Activated CD8-positive, alpha-beta memory T cell treated with anti-CD3 and anti-CD28 coated beads, Interleukin-2, amount 10 ng/mL, durations not matched to agents 7 days and 5 days (primary cell): ENCODE data around the gene QRSL1. TPM values are rescaled to one million over a fixed set of nuclear protein-coding genes. Genes with fewer than 3 reads are reported as not detected.

Experiments used
- ATAC-seq: fragments of 150-1000 bp; cut with Tn5 transposase; one replicate; pipeline ENCODE4 v1.10.0; 2021; ENCODE audit warnings: moderate library complexity
- CTCF ChIA-PET: fragments of 350-600 bp; sonication (Branson Sonifier 250); formaldehyde crosslinking; loops from one replicate; lab custom pipeline; 2021; ENCODE audit warnings: antibody characterized with exemption; lab: Charles Lee
- DNase-seq: peaks from one replicate; pipeline ENCODE4 v3.0.0-alpha.2; 2020
- H3K27ac Mint-ChIP-seq: one replicate; pipeline ENCODE4 v1.8.0; 2021; ENCODE audit warnings: mild to moderate bottlenecking, mixed read lengths
- H3K27me3 Mint-ChIP-seq: one replicate; pipeline ENCODE4 v1.8.0; 2021; ENCODE audit warnings: mixed read lengths
- H3K36me3 Mint-ChIP-seq: one replicate; pipeline ENCODE4 v1.8.0; 2021; ENCODE audit warnings: mild to moderate bottlenecking, mixed read lengths
- H3K4me1 Mint-ChIP-seq: one replicate; pipeline ENCODE4 v1.8.0; 2021; ENCODE audit warnings: mixed read lengths
- H3K4me3 Mint-ChIP-seq: one replicate; pipeline ENCODE4 v1.8.0; 2021; ENCODE audit warnings: mild to moderate bottlenecking, moderate library complexity, mixed read lengths
- H3K9me3 Mint-ChIP-seq: one replicate; pipeline ENCODE4 v1.8.0; 2022; ENCODE audit warnings: low read depth, mixed read lengths
- total RNA-seq, 2 experiments: library from RNA; stranded (reverse); gene quantifications; one replicate each; pipeline ENCODE4 v1.2.3, GENCODE V29; 2021

QRSL1 gene
- total RNA-seq, 2 experiments from 2014 or later = 13.5 to 16.3 TPM

DNA sequence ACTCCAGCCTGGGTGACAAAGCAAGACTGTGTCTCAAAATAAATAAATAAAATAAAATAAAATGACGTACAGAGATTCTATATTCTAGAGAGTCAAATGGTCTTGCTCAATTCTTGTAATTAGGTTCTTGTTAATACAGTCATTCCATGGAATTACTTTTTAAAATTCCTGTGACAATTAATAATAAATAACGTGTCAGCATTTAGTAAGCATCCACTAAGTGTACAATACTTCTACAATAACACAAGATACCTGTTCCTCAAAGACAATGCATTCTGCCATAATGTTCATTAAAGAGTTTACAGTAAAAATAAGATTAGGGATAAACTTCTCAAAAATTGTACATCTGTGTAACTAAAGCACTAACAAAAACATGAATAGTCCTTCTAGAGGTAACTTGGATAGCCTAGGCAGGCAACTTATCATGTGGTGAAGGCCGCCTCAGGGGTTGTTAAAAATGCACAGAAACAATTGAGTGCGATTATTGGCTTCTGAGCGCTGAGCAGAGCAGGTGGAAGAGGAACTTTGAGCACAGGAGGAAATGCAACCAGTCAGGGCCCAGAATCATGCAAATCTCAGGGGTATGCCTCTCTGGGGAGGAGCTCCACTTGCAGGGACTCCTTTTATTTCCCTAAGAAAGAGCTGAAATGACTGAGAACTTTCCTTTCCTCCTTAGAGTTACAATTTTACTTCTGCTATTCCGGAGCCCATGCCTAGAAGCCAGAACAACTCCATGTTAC, 37.1 kb downstream of the QRSL1 start:
- no peak for ATAC-seq
- Mint-ChIP-seq H3K9me3 (no peaks in the 10 kb centered on the region), H3K27ac (no peak overlapping the region), H3K27me3 (no peaks in the 10 kb centered on the region), H3K4me3 (no peak overlapping the region), H3K36me3 (peaks cover 32% of the 10 kb centered on the region), H3K4me1 (peaks cover 2% of the 10 kb centered on the region)
- no peak for DNase-seq
- CTCF ChIA-PET = no interaction called here

DNA sequence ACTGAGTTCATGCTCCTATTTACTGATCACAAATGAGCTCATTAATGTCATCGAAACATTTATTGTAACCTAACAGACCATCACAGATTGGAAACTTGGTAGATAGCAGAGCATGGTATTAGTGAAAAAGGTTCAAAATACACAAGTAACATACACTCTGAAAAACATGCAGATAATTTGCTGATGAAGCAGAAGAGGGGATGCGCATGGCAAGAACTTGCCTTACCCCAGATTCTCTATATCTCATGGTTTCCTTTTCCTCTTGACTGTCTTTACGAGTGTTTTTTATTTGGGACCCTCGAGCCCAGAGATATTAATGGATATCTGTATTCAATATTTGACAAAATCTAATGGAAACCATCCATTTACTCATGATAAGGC, 37.6 kb downstream of the QRSL1 start:
- no peaks in the 10 kb centered on the region for H3K9me3 Mint-ChIP-seq
- no peak for DNase-seq
- no peak overlapping the region for H3K4me3 Mint-ChIP-seq
- CTCF ChIA-PET = no interaction called here
- peaks cover 2% of the 10 kb centered on the region for H3K4me1 Mint-ChIP-seq
- ATAC-seq = no peak
- no peaks in the 10 kb centered on the region for H3K27me3 Mint-ChIP-seq
- H3K36me3 Mint-ChIP-seq = peaks cover 31% of the 10 kb centered on the region
- no peak overlapping the region for H3K27ac Mint-ChIP-seq

DNA sequence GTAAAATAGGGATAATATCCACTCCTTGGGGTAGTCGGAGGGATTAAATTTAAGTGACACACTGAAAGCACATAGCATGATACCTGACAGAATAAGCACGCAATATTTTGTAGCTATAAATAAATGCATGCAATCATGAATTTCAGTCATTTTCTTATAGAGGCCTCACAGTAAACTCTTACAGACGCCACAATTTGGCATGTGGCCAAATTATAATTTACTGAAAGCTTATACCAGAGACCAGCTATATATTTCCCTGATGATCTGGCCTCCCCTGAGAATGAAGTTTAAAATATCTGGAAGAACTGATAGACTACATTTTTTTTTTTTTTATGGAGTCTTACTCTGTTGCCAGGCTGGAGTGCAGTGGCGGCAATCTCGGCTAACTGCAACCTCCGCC, 40.9 kb downstream of the QRSL1 start:
- Mint-ChIP-seq H3K9me3 (no peaks in the 10 kb centered on the region), H3K4me3 (no peak overlapping the region), H3K27me3 (no peaks in the 10 kb centered on the region), H3K36me3 (peaks cover 6% of the 10 kb centered on the region), H3K27ac (no peak overlapping the region), H3K4me1 (no peaks in the 10 kb centered on the region)
- ATAC-seq (no peak), DNase-seq (no peak)
- CTCF ChIA-PET = no interaction called here

DNA sequence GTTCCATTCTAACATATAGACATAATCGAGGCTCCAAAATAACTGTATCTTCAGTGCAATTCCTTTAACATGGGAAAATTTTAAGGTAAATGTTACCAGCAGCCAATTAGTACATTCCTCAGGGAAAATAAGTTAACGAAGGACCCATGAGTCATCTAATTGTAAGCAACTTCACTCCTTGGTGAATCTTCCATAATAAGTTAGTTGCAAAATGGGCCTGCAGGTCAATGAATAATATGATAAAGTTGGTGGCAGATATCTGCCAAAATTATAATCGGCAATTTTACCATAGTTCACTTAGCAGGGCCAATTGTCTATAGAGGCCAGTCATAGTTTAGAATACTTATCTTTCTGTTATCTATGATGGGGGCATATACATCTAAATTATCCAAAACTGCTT, 42.3 kb downstream of the QRSL1 start:
- Mint-ChIP-seq H3K4me3 (no peak overlapping the region), H3K36me3 (no peaks in the 10 kb centered on the region), H3K4me1 (no peaks in the 10 kb centered on the region), H3K27me3 (no peaks in the 10 kb centered on the region), H3K27ac (no peak overlapping the region), H3K9me3 (no peaks in the 10 kb centered on the region)
- DNase-seq (no peak), ATAC-seq (no peak)
- CTCF ChIA-PET = no interaction called here

DNA sequence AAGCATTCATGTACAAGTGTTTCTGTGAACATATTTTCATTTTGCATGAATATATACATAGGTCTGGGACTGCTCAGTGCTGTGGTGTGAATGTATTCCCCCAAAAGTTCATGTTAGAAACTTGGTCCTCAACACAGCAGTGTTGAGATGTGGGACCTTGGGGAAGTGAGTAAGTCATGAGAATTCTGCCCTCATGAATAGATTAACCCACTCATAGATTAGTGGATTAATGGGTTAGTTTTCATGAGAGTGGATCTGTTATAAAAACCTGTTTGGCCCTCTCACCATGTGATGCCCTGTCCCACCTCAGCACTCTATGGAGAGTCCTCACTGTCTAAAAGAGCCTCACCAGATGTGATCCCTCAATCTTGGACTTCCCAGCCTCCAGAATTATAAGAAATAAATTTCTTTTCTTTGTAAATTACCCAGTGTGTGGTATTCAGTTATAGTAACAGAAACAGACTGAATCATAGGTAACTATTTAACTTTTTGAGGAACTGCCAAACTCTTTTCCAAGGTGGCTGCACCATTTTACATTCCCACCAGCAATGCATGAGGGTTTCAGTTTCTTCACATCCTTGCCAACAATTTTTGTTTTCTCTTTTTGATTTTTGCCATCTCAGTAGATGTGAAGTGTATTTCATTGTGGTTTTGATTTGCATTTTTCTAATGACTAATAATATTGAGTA, 45.3 kb downstream of the QRSL1 start:
- no peak overlapping the region for H3K27ac Mint-ChIP-seq
- H3K4me3 Mint-ChIP-seq = no peak overlapping the region
- no peak for ATAC-seq
- no peak for DNase-seq
- H3K4me1 Mint-ChIP-seq = no peaks in the 10 kb centered on the region
- H3K9me3 Mint-ChIP-seq = no peaks in the 10 kb centered on the region
- CTCF ChIA-PET = no interaction called here
- H3K27me3 Mint-ChIP-seq = no peaks in the 10 kb centered on the region
- H3K36me3 Mint-ChIP-seq = no peaks in the 10 kb centered on the region

DNA sequence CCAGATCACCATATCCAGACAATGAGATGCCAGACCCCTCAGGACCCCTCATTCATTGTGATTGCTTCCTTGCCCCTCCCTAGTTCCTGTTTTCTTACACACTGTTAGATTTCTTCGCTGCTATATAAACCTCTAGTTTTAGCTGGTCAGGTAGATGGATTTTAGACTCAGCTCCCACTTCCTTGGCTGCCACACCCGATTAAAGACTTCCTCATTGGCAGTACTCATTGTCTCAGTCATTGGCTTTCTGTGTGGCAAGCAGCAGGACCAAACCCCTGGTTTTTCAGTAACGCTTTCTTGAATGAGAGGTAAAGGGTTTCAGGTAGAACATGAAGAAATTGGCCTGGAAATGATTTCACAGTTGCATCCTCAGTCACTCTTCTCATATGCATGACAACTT, 47.9 kb downstream of the QRSL1 start:
- DNase-seq (no peak), ATAC-seq (no peak)
- H3K36me3 Mint-ChIP-seq = no peaks in the 10 kb centered on the region
- H3K4me1 Mint-ChIP-seq = no peaks in the 10 kb centered on the region
- no peak overlapping the region for H3K27ac Mint-ChIP-seq
- no peak overlapping the region for H3K4me3 Mint-ChIP-seq
- CTCF ChIA-PET = no interaction called here
- no peaks in the 10 kb centered on the region for H3K27me3 Mint-ChIP-seq
- no peaks in the 10 kb centered on the region for H3K9me3 Mint-ChIP-seq

DNA sequence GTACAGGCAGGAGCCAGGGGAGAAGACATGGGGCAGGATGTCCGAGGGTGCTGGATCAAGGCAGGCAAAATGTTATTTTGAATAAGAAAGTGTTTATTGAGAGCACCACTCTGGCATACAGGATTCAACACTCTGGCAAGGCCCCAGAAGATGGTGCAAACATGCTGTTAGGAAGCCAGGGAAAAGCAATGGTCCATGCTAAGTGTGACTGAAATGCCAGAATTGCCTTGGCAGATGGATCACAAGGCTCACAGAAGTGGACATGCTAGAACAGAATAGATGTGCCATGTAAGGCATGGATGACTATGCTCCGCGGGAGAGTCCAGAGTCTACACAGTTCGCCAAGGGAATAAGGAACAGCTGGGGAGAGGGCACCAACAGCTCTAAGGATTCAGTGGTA, 54.6 kb downstream of the QRSL1 start:
- ATAC-seq (no peak), DNase-seq (no peak)
- H3K36me3 Mint-ChIP-seq = no peaks in the 10 kb centered on the region
- no peak overlapping the region for H3K4me3 Mint-ChIP-seq
- no peak overlapping the region for H3K27ac Mint-ChIP-seq
- no peaks in the 10 kb centered on the region for H3K4me1 Mint-ChIP-seq
- peaks cover 3% of the 10 kb centered on the region for H3K27me3 Mint-ChIP-seq
- no peaks in the 10 kb centered on the region for H3K9me3 Mint-ChIP-seq
- CTCF ChIA-PET = no interaction called here

DNA sequence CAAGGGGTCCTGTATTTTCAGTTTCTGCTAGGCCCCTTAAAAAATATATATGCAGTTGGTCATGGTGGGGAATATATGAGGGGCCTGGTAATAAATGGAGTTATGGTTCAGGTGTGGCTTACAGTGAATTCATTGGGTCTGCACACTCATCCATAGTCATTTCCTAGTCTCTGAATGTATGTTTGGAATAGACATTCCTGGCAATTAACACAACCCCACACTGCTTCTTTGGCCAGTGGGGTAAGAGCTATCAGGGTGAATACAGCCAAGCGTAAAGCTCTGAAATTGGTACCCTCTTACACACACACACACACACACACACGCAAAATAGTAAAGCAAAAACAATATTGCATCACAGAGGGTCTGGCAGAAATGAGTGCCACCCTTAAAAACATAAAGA, 56.5 kb downstream of the QRSL1 start:
- DNase-seq (no peak), ATAC-seq (no peak)
- H3K36me3 Mint-ChIP-seq = no peaks in the 10 kb centered on the region
- H3K4me1 Mint-ChIP-seq = no peaks in the 10 kb centered on the region
- H3K4me3 Mint-ChIP-seq = no peak overlapping the region
- H3K27me3 Mint-ChIP-seq = peaks cover 3% of the 10 kb centered on the region
- H3K27ac Mint-ChIP-seq = no peak overlapping the region
- CTCF ChIA-PET = interaction anchor here (0.6 kb wide), 1 partner anchor 90 kb away, joined by 3 read pairs; no protein-coding TSS in a partner anchor
- no peaks in the 10 kb centered on the region for H3K9me3 Mint-ChIP-seq

DNA sequence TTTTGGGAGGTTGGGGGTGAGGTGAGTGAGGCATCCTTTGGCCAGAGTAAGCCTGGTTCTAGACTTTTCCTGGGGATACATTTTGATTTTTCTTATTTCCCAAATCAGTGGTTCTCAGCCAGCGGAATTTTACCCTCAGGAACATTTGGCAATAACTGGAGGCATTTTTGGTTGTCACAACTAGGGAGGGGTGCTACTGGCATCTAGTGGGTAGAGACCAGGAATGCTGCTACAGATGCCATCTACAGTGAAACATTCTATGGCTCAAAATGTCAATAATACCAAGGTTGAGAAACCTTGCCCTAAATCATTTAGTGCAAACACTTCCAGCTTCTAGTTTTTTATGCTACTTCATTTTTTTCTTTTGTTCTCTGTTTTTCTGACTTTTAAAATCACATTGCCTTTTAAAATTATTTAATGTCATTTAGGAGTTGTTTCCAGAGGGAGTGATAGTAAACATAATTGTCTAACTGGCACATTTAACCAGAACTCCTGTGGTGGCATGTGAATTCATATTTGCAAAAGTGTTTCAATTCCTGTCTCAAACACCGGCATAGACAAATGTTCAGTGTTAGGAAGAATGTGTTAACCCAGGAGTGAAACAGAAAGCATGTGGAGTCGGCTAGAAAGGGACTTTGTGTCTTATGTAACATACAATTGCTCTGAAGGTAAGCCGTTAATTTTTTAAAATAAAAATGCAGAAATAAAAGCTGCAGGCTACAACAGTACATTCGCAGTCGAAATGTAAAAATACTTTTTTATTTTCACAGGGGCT, 59.0 kb downstream of the QRSL1 start:
- ATAC-seq (no peak), DNase-seq (no peak)
- peaks cover 7% of the 10 kb centered on the region for H3K27me3 Mint-ChIP-seq
- no peak overlapping the region for H3K27ac Mint-ChIP-seq
- no peaks in the 10 kb centered on the region for H3K36me3 Mint-ChIP-seq
- H3K9me3 Mint-ChIP-seq = no peaks in the 10 kb centered on the region
- H3K4me1 Mint-ChIP-seq = no peaks in the 10 kb centered on the region
- CTCF ChIA-PET = interaction anchor here (1.0 kb wide), 1 partner anchor 10 kb away, joined by 3 read pairs; no protein-coding TSS in a partner anchor
- no peak overlapping the region for H3K4me3 Mint-ChIP-seq

DNA sequence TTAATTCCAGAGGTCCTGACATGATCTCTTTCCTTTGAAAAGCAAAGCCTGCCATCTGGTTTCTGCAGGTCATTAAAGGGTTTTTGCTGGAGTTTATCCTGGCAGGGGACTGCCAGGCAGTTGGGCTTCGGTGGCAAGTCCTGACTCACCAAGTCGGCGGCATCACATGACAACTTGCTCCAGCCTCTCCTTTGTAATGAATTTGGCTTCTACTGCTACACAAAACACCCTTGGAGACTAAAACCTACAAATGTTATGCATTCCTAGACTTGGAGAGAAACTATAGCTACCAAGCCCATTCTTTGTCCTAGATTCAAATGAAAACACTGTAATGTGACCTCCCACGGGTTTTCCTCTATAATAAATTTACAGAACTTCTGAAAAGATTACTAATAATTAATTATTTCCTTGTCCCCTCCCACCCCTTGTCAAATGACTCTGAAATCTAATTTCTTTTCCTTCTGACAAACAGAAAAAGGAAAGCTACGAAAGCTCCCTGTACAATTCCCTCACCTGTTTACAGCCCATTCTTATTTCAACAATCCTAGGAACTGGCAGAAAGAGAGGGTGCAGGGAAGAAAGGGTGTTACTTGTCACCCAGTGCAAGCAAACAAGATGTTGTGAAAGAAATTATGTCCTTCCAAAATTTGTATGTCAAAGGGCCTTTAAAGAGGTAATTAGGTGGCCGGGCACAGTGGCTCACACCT, 62.9 kb downstream of the QRSL1 start:
- H3K4me1 Mint-ChIP-seq = no peaks in the 10 kb centered on the region
- no peaks in the 10 kb centered on the region for H3K36me3 Mint-ChIP-seq
- H3K27ac Mint-ChIP-seq = no peak overlapping the region
- ATAC-seq = no peak
- peaks cover 23% of the 10 kb centered on the region for H3K27me3 Mint-ChIP-seq
- no peaks in the 10 kb centered on the region for H3K9me3 Mint-ChIP-seq
- no peak overlapping the region for H3K4me3 Mint-ChIP-seq
- no peak for DNase-seq
- CTCF ChIA-PET = no interaction called here

DNA sequence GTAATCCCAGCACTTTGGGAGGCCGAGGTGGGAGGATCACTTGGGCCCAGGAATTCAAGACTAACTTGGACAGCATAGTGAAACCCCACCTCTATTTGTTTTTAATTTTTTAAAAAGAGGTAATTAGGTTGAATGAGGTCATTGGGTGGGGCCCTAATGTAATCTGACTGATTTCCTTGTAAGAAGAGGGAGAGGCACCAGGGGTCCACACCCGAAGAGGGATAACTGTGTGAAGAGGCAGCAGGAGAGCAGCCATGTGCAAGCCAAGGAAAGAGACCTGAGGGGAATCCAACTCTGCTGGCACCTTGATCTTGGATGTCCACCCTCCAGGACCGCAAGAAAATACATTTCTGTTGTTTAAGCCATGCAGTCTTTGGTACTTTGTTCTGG, 63.4 kb downstream of the QRSL1 start:
- no peak for ATAC-seq
- CTCF ChIA-PET = no interaction called here
- H3K27ac Mint-ChIP-seq = no peak overlapping the region

DNA sequence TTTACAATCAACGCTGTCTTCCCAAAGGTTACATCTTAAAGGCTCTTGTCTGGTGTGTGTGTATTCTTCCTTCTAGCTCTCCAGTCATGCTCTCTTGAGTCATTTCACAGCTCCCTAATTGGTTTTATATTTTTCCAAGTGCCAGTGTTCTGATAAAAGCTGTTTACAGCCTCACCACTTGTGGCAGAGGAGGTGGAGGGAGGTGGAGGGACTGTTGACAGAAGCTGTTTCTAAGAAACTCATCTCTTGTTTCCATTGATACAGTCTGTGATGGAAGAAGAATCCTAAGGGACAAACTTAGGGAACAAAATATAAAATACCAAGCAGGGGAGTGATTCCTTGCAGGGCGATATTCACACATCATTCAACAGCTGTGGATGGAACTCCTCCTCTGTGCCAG, 64.0 kb downstream of the QRSL1 start:
- no peak overlapping the region for H3K27ac Mint-ChIP-seq
- no peak overlapping the region for H3K4me3 Mint-ChIP-seq
- H3K36me3 Mint-ChIP-seq = no peaks in the 10 kb centered on the region
- H3K9me3 Mint-ChIP-seq = no peaks in the 10 kb centered on the region
- H3K4me1 Mint-ChIP-seq = no peaks in the 10 kb centered on the region
- ATAC-seq = no peak
- no peak for DNase-seq
- CTCF ChIA-PET = interaction anchor here (1.1 kb wide), 1 partner anchor 12 kb away, joined by 3 read pairs; no protein-coding TSS in a partner anchor
- H3K27me3 Mint-ChIP-seq = peaks cover 24% of the 10 kb centered on the region

More for the DNA sequence above, 63.4 kb downstream of the QRSL1 start:
- H3K4me3 Mint-ChIP-seq = no peak overlapping the region
- H3K4me1 Mint-ChIP-seq = no peaks in the 10 kb centered on the region
- DNase-seq = no peak
- H3K36me3 Mint-ChIP-seq = no peaks in the 10 kb centered on the region
- peaks cover 24% of the 10 kb centered on the region for H3K27me3 Mint-ChIP-seq
- no peaks in the 10 kb centered on the region for H3K9me3 Mint-ChIP-seq

DNA sequence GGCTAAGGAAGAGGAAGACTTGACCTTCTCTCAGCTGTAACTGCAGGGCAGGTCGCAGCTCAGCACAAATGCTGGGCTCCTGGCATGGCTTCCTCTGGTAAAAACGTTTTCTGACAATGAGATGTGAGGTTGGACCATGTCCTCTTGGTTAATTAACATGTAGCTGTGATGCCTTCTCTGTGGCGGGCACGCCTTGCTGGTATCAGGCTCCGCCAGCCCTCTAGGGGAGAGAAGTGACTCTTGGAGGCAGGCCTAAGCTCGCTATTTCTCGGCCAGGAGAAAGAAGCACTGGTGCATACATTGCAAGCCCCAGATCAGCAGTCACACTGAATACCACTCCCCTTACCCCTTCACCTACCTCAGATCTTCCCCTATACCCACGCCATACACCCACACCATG, 65.0 kb downstream of the QRSL1 start:
- Mint-ChIP-seq H3K4me3 (no peak overlapping the region), H3K27ac (no peak overlapping the region), H3K27me3 (peaks cover 24% of the 10 kb centered on the region), H3K9me3 (no peaks in the 10 kb centered on the region), H3K36me3 (no peaks in the 10 kb centered on the region), H3K4me1 (no peaks in the 10 kb centered on the region)
- CTCF ChIA-PET = interaction anchor here (1.1 kb wide), 1 partner anchor 13 kb away, joined by 3 read pairs; no protein-coding TSS in a partner anchor
- no peak for ATAC-seq
- no peak for DNase-seq
